Endothelial cell (in vitro differentiated cells): ENCODE results near the gene POLR2E. TPM values are rescaled to one million over a fixed set of nuclear protein-coding genes. Genes with fewer than 3 reads are reported as not detected.
A peak's percentile ranks its signal among the peaks of the same experiment; 100 is the strongest.

ENCODE experiments used
- DNase-seq: peaks from one replicate; pipeline ENCODE4 v3.0.0; 2021; ENCODE audit warnings: low spot score
- H3K27ac Mint-ChIP-seq: one replicate; pipeline ENCODE4 v1.8.0; 2021; ENCODE audit warnings: mixed read lengths, inconsistent platforms; ENCODE audit not compliant: unreplicated experiment
- H3K27me3 Mint-ChIP-seq: one replicate; pipeline ENCODE4 v1.8.0; 2021; ENCODE audit warnings: mild to moderate bottlenecking, moderate library complexity, mixed read lengths, inconsistent platforms; ENCODE audit not compliant: unreplicated experiment
- H3K36me3 Mint-ChIP-seq: one replicate; pipeline ENCODE4 v1.8.0; 2021; ENCODE audit warnings: mild to moderate bottlenecking, low read depth, mixed read lengths, inconsistent platforms; ENCODE audit not compliant: unreplicated experiment
- H3K4me1 Mint-ChIP-seq: one replicate; pipeline ENCODE4 v1.8.0; 2021; ENCODE audit warnings: mild to moderate bottlenecking, mixed read lengths, inconsistent platforms; ENCODE audit not compliant: unreplicated experiment
- H3K4me3 Mint-ChIP-seq: one replicate; pipeline ENCODE4 v1.8.0; 2021; ENCODE audit warnings: mild to moderate bottlenecking, mixed read lengths, inconsistent platforms; ENCODE audit not compliant: unreplicated experiment
- H3K9me3 Mint-ChIP-seq: one replicate; pipeline ENCODE4 v1.8.0; 2021; ENCODE audit warnings: mixed read lengths, inconsistent platforms; ENCODE audit not compliant: unreplicated experiment
- CTCF ChIP-seq: fragments of 200-600 bp; sonication (generic); IDR thresholded peaks from one replicate; pipeline ENCODE4 v1.5.0; 2021; ENCODE audit warnings: antibody characterized with exemption; ENCODE audit not compliant: unreplicated experiment
- total RNA-seq: library from RNA; stranded (reverse); fragmentation: NEBNext Ultra II Directional; extraction: Animal tissue kit (Norgen Biotek cat#: 25700); gene quantifications from one replicate; pipeline ENCODE4 v1.2.1, GENCODE V29; 2021; ENCODE audit not compliant: unreplicated experiment

The POLR2E gene
- total RNA-seq, 1 donor from 2014 or later = 166 TPM

DNA sequence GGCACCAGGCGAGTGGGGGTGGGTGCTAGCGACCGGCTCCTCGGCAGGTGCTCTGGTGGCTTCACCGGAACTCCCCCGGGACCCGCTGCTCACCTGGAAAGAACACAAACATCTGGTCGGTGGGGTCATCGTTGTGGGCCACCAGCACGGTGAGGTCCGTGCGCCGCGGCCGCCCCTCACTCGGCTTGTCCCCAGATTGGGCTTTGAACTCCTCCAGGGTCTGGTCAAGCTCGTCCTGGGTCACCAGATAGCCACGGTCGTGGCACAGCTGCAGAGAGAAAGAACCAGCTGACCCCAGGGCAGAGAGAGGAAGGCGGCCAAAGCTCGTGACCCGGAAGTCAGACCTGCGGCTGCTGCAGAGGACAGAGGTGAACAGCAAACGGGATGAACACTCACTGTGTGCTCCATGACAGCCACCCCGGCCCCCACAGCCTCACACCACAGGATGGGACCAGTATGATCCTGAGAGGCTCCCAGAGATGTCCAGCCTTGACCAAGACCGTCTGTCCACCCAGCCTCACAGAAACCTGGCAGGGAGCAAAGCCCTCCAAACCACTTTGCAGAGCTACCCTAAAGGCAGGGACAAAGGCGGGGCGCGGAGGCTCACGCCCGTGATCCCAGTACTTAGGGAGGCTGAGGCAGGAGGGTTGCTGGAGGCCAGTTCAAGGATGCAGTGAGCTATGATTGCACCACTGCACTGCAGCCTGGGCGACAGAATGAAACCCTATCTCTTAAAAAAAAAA is 1.2 kb downstream of the POLR2E start:
- H3K27ac Mint-ChIP-seq = no peak overlapping the region
- H3K4me1 Mint-ChIP-seq = peaks cover 9% of the 10 kb centered on the region
- H3K4me3 Mint-ChIP-seq = peak overlapping the region; percentile 91
- H3K36me3 Mint-ChIP-seq = no peaks in the 10 kb centered on the region
- H3K9me3 Mint-ChIP-seq = no peaks in the 10 kb centered on the region
- DNase-seq = no peak
- TF ChIP-seq CTCF = no peak
- peaks cover 11% of the 10 kb centered on the region for H3K27me3 Mint-ChIP-seq

GRCh38 chr19:1093330-1093729 is 1.8 kb downstream of the POLR2E start:
- no peak for DNase-seq
- Mint-ChIP-seq H3K4me3 (peak overlapping the region; percentile 76), H3K4me1 (peaks cover 9% of the 10 kb centered on the region), H3K27ac (no peak overlapping the region), H3K27me3 (peaks cover 11% of the 10 kb centered on the region), H3K9me3 (no peaks in the 10 kb centered on the region), H3K36me3 (no peaks in the 10 kb centered on the region)
- TF ChIP-seq CTCF = no peak

DNA sequence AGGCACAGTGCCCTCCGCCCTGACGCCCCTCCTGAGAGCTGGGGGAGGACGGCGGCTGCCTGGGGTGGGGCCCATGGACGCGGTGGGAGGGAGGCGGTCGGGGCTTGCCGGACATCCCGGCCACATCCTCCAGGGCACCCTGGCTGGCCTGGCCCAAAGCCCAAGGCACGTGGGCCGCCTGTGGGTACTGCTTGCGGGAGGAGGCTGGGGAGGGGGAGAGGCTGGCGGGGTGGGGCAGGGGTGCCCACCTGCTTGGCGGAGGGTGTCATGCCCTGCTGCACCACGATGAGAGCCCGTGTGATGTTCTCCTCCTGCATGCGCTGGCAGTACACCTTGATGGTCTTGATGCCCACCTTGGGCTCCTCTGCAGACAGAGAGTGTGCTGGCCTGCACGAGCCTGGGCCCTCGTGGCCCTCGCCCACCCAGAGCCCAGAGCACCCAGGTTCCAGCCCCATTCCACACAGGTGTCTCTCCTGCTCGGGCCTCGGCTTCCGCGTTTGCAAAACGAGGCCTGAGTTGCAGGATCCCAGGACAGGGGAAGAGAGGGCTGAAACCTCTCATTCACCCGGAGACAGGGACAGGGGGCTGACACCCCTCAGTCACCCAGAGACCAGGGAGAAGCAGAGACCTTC is 3.5 kb downstream of the POLR2E start:
- Mint-ChIP-seq H3K9me3 (no peaks in the 10 kb centered on the region), H3K4me3 (no peak overlapping the region), H3K27me3 (peaks cover 10% of the 10 kb centered on the region), H3K27ac (no peak overlapping the region), H3K4me1 (peaks cover 9% of the 10 kb centered on the region), H3K36me3 (peaks cover 4% of the 10 kb centered on the region)
- no peak for TF ChIP-seq CTCF
- no peak for DNase-seq

DNA sequence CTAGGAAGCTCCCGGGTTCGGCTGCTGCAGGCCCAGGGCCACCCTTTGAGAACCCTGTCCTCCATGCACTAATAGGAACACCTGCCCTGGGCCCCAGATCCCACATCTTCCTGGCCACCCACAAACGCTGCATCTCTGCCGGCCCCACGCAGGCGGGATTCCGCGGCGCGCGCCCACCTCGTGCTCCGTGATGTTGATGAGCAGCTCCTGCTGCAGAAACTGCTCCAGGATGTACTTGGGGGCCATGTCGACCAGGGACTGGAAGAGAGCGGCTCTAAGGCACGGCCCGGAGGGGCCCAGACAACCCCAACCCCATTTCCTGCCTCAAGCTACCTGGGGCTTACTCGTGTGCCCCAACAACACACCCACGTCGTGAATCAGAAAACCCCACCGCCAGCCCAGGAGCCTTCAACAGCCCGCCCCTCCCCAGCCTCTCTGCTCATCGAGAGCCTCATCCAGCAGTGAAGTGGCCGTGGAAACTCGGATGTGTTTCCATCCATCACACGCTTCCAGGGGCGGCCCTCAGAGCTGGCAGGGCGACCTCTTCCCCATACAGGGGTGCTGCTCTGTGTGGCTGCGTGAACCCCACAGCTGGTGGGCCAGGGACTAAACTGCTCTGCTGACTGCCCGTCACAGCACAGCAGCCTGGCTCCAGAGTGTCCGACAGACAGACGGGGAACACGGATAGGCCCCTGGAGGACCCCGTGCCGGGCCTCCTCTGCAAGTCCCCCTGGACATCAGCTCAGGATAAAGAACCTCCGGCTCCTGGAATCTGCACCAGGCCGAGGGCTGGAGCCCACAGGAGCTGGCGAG is 4.2 kb downstream of the POLR2E start:
- no peak overlapping the region for H3K27ac Mint-ChIP-seq
- no peak for TF ChIP-seq CTCF
- no peak for DNase-seq
- peaks cover 9% of the 10 kb centered on the region for H3K27me3 Mint-ChIP-seq
- H3K9me3 Mint-ChIP-seq = no peaks in the 10 kb centered on the region
- no peak overlapping the region for H3K4me3 Mint-ChIP-seq
- peaks cover 9% of the 10 kb centered on the region for H3K4me1 Mint-ChIP-seq
- H3K36me3 Mint-ChIP-seq = peaks cover 4% of the 10 kb centered on the region
